ENCODE data around the gene SDK1.

Gene SDK1

DNA sequence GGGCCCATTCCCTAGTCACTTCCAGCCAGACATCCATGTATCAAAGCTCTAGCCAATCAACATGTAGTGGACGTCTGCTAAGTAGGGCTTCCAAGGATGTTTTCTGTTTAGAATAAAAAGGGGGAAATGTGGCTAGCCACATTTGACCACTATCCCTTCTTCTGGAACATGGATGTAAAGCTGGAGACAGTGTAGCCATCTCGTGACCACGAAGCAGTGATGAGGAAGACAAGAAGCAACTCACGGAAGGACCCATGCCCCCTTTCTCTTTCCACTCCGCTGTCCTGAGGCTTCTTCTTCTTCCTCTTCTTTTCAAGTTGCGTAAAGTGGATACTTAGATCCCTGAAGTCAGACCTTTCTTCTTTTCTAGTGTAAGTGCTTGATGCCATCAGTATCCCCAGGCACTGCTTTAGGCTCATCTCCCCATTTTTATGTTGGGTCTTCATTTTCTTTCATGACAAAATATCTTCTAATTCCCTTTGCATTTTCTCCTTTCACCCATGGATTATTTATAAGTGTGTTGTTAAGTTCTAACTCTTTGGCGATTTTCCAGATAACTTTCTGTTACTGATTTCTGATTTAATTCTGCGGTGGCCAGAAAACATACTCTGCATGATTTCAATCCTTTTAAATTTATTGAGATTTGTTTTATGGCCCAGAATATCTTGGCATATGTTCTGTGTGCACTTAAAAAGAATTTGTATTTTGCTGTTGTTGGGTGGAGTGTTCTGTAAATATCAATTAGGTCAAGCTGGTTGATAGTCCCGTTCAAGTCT lies 594.5 kb downstream of the SDK1 start:
- Histone ChIP-seq H3K27ac (no peak overlapping the region), H3K4me3 (no peak overlapping the region)
- DNase-seq (ENCODE audit: low spot score), result no peak
- TF ChIP-seq, protein P1, sequence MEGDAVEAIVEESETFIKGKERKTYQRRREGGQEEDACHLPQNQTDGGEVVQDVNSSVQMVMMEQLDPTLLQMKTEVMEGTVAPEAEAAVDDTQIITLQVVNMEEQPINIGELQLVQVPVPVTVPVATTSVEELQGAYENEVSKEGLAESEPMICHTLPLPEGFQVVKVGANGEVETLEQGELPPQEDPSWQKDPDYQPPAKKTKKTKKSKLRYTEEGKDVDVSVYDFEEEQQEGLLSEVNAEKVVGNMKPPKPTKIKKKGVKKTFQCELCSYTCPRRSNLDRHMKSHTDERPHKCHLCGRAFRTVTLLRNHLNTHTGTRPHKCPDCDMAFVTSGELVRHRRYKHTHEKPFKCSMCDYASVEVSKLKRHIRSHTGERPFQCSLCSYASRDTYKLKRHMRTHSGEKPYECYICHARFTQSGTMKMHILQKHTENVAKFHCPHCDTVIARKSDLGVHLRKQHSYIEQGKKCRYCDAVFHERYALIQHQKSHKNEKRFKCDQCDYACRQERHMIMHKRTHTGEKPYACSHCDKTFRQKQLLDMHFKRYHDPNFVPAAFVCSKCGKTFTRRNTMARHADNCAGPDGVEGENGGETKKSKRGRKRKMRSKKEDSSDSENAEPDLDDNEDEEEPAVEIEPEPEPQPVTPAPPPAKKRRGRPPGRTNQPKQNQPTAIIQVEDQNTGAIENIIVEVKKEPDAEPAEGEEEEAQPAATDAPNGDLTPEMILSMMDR (IDR thresholded peaks at IDR 0.05), result no peak

DNA sequence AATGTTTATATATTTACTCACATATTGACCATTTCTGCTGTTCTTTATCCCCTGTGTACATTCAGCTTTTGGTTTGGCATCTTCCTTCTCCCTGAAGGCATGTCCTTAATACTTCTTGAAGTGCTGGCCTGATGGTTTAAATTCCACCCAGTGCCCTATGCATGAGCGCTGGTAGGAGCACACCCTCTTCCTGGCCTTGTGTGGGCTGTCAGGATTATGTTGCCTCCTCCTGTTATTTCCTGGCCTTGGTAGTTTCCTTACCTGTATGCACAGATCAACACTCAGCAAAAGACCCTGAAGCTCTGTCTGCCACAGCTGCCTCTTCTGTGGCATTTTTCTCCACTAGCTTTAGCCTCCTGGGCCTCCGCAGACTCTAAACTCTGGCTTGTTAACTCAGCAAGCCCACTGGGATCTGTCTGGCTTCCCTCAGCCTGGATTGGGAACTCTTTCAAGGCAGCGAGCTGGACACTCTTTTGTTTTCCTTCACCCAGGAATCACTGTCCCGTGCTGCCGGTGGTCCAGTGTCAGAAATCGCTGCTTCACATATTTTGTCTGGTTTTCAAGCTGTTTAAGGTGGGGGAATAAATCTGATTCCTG lies 595.2 kb downstream of the SDK1 start:
- DNase-seq (ENCODE audit: low spot score), result peak; percentile 60
- TF ChIP-seq, protein P1 (IDR thresholded peaks at IDR 0.05), result no peak
- Histone ChIP-seq H3K27ac (peak overlapping the region in 1 of 2 donors; percentile 3), H3K4me3 (no peak overlapping the region)

DNA sequence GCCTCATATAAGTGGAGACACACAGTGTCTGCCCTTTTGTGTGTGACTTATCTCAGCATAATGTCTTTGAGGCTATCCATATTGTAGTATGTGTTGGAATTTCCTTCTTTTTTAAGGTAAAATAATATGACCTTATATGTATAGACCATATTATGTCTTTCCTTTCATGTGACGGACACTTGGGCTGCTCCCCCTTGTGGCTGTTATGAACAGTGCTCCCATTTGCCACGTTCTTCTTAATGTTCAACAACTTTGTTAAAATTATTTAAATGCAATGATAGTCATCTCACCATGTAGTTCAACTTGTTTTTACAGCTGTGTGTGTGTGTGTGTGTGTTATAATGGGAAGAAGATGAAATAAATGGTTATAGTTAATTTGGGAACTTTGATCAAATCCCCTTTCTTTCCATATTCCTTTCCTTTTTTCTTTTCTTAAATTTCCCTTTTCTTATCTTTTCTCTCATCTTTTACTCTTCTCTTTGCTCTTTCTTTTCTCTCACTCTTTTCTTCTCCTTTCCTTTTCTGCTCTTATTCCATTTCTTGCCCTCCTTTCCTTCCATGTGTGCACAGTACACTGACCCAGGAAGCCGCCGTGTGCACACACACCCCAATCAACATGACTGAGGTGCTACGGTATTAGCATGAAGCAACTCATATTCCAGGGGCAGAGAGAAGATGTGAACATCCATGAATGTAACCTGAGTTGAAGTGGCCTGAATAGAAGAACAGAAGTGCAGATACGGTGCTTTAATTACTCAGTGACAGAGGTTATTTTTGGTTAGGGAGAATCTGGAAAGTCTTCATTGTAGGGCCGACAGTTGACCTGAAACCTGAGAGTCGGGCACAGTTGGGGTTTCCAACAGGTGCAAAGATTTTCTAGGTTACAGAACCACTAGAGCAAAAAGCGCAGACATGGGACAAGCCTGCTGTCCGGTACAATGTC lies 596.6 kb downstream of the SDK1 start:
- TF ChIP-seq, protein P1 (IDR thresholded peaks at IDR 0.05), result peak; percentile 52
- peak; percentile 40 for DNase-seq (ENCODE audit: low spot score)
- H3K27ac ChIP-seq, result no peak overlapping the region
- no peak overlapping the region for H3K4me3 ChIP-seq

DNA sequence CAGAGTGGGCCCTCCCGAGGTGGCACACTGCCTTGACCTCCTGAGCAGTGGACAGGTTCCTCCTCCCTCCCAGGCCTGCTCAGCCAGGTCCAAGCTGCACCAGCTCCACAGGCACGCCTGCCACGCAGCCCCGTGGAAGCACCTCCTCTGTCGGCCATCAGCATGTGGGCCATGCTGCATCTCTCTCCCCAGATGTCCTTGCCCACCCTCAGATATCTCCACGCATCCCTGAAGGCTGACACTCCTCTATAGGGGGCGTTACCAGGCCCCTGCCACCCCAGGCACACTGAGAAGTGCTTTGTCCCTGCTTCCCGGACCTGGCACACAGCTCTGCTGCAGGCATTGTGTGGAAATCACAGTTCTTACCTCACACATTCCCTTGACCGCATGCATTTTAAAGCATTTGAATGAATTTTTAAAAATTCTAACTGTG lies 598.5 kb downstream of the SDK1 start:
- H3K27ac ChIP-seq, result no peak overlapping the region
- DNase-seq (ENCODE audit: low spot score), result peak; percentile 65
- no peak overlapping the region for H3K4me3 ChIP-seq
- TF ChIP-seq, protein P1 (IDR thresholded peaks at IDR 0.05), result no peak

DNA sequence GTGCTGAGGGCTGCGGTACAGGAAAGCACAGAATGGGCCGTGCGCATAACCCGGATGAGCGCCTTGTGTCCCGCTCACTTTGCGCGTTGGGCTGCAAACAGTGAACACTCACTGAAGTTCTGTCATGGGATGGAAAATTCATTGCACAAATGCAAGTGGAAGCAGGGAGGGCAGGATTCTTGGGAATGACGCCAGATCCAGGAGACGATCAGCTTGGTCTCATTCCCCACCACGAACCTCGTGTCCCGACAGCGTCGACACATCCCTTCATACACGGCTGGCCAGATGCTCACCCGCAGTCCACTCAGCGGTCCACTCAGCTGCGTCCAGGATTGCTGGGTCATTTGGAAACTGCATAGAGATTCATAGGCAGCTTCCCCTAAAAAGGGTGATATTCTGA lies 607.1 kb downstream of the SDK1 start:
- DNase-seq (ENCODE audit: low spot score), result no peak
- TF ChIP-seq, protein P1 (IDR thresholded peaks at IDR 0.05), result no peak
- H3K4me3 ChIP-seq, result no peak overlapping the region
- no peak overlapping the region for H3K27ac ChIP-seq

DNA sequence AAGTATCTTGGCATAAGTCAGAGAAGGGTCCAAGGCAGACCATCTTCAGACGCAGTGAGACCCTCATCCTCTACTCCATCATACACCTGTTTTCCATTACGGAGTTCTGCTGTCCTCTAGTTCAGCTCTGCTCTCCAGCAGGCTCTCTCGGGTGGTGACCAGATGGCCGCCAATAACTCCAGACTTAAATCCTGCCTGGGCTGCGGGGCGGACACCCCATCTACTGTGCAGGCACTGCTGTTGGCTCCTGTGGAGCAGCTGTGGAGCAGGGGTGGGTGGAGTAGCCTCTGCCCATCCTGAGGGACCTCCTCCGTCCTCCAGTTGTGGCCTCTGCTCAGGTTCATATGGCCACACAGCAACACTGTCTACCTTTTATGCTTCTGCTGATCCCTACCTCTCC lies 608.1 kb downstream of the SDK1 start:
- DNase-seq (ENCODE audit: low spot score), result no peak
- H3K27ac ChIP-seq, result no peak overlapping the region
- TF ChIP-seq, protein P1 (IDR thresholded peaks at IDR 0.05), result no peak
- H3K4me3 ChIP-seq, result no peak overlapping the region
